Small intestine (tissue), 7 donors: ENCODE results near the gene GLRX. TPM values are rescaled to one million over a fixed set of nuclear protein-coding genes. Genes with fewer than 3 reads are reported as not detected.
A peak's percentile ranks its signal among the peaks of the same experiment; 100 is the strongest.

Experiments used
- DNase-seq, 2 donors: peaks; one replicate each; pipeline versions ENCODE4 v3.0.0 to v3.0.0-alpha.2; 2013
- FAIRE-seq: peaks from 2 replicates; lab custom pipeline; 2012; peaks lifted over from hg19 to GRCh38; lab: Jason Lieb, UNC
- H3K27ac ChIP-seq, 3 donors: one replicate each; pipeline ENCODE4 v1.5.1; 2013; ENCODE audit warnings: low read length in 2 of 3, mild to moderate bottlenecking in 2 of 3, control low read depth in 1 of 3, inconsistent platforms in 1 of 3, low read depth in 1 of 3, moderate library complexity in 1 of 3
- H3K27me3 ChIP-seq, 3 donors: one replicate each; pipeline ENCODE4 v1.6.1; 2013; ENCODE audit warnings: low read length in 3 of 3, inconsistent platforms in 1 of 3; ENCODE audit not compliant: control insufficient read depth in 3 of 3, insufficient read depth in 3 of 3
- H3K36me3 ChIP-seq, 3 donors: one replicate each; pipeline ENCODE4 v1.6.1; 2013; ENCODE audit warnings: low read length in 3 of 3, inconsistent platforms in 1 of 3, low read depth in 1 of 3, mild to moderate bottlenecking in 1 of 3, moderate library complexity in 1 of 3; ENCODE audit not compliant: control insufficient read depth in 3 of 3, insufficient read depth in 2 of 3
- H3K4me1 ChIP-seq, 3 donors: one replicate each; pipeline ENCODE4 v1.6.1; 2013; ENCODE audit warnings: low read length in 2 of 3, inconsistent platforms in 1 of 3, low read depth in 1 of 3, mild to moderate bottlenecking in 1 of 3, moderate library complexity in 1 of 3; ENCODE audit not compliant: control insufficient read depth in 3 of 3, insufficient read depth in 2 of 3
- H3K4me3 ChIP-seq, 3 donors: one replicate each; pipeline ENCODE4 v1.5.1; 2013; ENCODE audit warnings: low read length in 3 of 3, control low read depth in 1 of 3, inconsistent platforms in 1 of 3, low read depth in 1 of 3, mild to moderate bottlenecking in 1 of 3, moderate library complexity in 1 of 3
- H3K9me3 ChIP-seq, 2 donors: one replicate each; pipeline ENCODE4 v1.6.1; 2013; ENCODE audit warnings: low read depth in 1 of 2, low read length in 1 of 2; ENCODE audit not compliant: control insufficient read depth in 2 of 2, insufficient read depth in 1 of 2
- WGBS, 3 donors: extraction: QIAGEN DNeasy Blood & Tissue Kit; methylation state at CpG; one replicate each; pipeline ENCODE4 v1.1.7; 2013; 5-methylcytosine and 5-hydroxymethylcytosine counted together
- polyA plus RNA-seq, 4 donors: library from polyadenylated mRNA; stranded (reverse) in 3 of 4; unstranded in 1 of 4; fragments of 200-250 nt in 3 of 4; fragments of 120-200 nt in 1 of 4; gene quantifications; one replicate each; pipeline versions ENCODE4 v1.2.1 to v1.2.3, GENCODE V29; 2013
- donor health status: healthy with polysubstance abuse.
- donor health status: control.
- donor health status: control.
- donor health status: Bipolar disorder and iron deficiency.
- donor health status: healthy.

GLRX gene
- polyA plus RNA-seq, 4 donors: 105 to 968 (median 443) TPM

- 68 to 75% (median 72%) methylated on average over 7 of the region's 7 CpGs for WGBS, 3 donors
- Histone ChIP-seq H3K9me3 (peaks cover 0 to 11% of the 10 kb centered on the region in 2 donors), H3K27ac (peak overlapping the region; percentile 8 to 72 (median 59)), H3K36me3 (peaks cover 0 to 16% (median 2%) of the 10 kb centered on the region in 3 donors), H3K4me1 (peaks cover 20 to 63% (median 25%) of the 10 kb centered on the region in 3 donors), H3K27me3 (no peaks in the 10 kb centered on the region), H3K4me3 (no peak overlapping the region)
- no peak for FAIRE-seq
- DNase-seq: peak in 1 of 2 donors; percentile 72
Observed at GRCh38 chr5:95808013-95808685, 14.4 kb downstream of the GLRX start.

- peaks cover 0 to 9% (median 2%) of the 10 kb centered on the region in 3 donors for H3K36me3 ChIP-seq
- 82 to 89% (median 85%) methylated on average over 7 of the region's 7 CpGs for WGBS, 3 donors
- H3K27me3 ChIP-seq: no peaks in the 10 kb centered on the region
- no peak for DNase-seq
- H3K27ac ChIP-seq: no peak overlapping the region
- no peak for FAIRE-seq
- peaks cover 22 to 69% (median 26%) of the 10 kb centered on the region in 3 donors for H3K4me1 ChIP-seq
- peaks cover 0 to 11% of the 10 kb centered on the region in 2 donors for H3K9me3 ChIP-seq
- no peak overlapping the region for H3K4me3 ChIP-seq
Observed at GRCh38 chr5:95806687-95807086, 15.8 kb downstream of the GLRX start.

GRCh38 chr5:95804736-95805539, 17.6 kb downstream of the GLRX start:
- H3K9me3 ChIP-seq: peaks cover 0 to 11% of the 10 kb centered on the region in 2 donors
- peaks cover 18 to 67% (median 22%) of the 10 kb centered on the region in 3 donors for H3K4me1 ChIP-seq
- DNase-seq (peak; percentile 85 to 95), FAIRE-seq (no peak)
- H3K27ac ChIP-seq: peak overlapping the region in 2 of 3 donors; percentile 72 to 93
- peaks cover 0 to 8% (median 0%) of the 10 kb centered on the region in 3 donors for H3K36me3 ChIP-seq
- H3K27me3 ChIP-seq: no peaks in the 10 kb centered on the region
- 42 to 70% (median 56%) methylated on average over 6 of the region's 6 CpGs for WGBS, 3 donors
- H3K4me3 ChIP-seq: no peak overlapping the region

GRCh38 chr5:95803271-95804148, 19.0 kb downstream of the GLRX start:
- DNase-seq (peak; percentile 91 to 97), FAIRE-seq (no peak)
- peaks cover 0 to 5% (median 0%) of the 10 kb centered on the region in 3 donors for H3K36me3 ChIP-seq
- peaks cover 0 to 11% of the 10 kb centered on the region in 2 donors for H3K9me3 ChIP-seq
- WGBS, 3 donors: 33 to 60% (median 51%) methylated on average over 6 of the region's 6 CpGs
- no peaks in the 10 kb centered on the region for H3K27me3 ChIP-seq
- H3K27ac ChIP-seq: peak overlapping the region; percentile 84 to 97 (median 93)
- no peak overlapping the region for H3K4me3 ChIP-seq
- H3K4me1 ChIP-seq: peaks cover 10 to 63% (median 14%) of the 10 kb centered on the region in 3 donors

GRCh38 chr5:95801961-95802360, 20.6 kb downstream of the GLRX start:
- FAIRE-seq: no peak
- WGBS, 3 donors: 63 to 83% (median 65%) methylated on average over 3 of the region's 3 CpGs
- H3K27ac ChIP-seq: peak overlapping the region in 2 of 3 donors; percentile 93 to 97

GRCh38 chr5:95801532-95801931, 21.0 kb downstream of the GLRX start:
- Histone ChIP-seq H3K27ac (peak overlapping the region in 2 of 3 donors; percentile 75 to 93), H3K27me3 (no peaks in the 10 kb centered on the region), H3K4me1 (peaks cover 2 to 55% (median 9%) of the 10 kb centered on the region in 3 donors), H3K9me3 (peaks cover 0 to 11% of the 10 kb centered on the region in 2 donors), H3K36me3 (peaks cover 0 to 2% (median 1%) of the 10 kb centered on the region in 3 donors), H3K4me3 (no peak overlapping the region)
- DNase-seq (peak in 1 of 2 donors; percentile 36), FAIRE-seq (no peak)
- 21 to 45% (median 21%) methylated on average over 2 of the region's 2 CpGs for WGBS, 3 donors

More at GRCh38 chr5:95801961-95802360, 20.6 kb downstream of the GLRX start:
- Histone ChIP-seq H3K36me3 (no peaks in the 10 kb centered on the region), H3K27me3 (no peaks in the 10 kb centered on the region), H3K4me3 (no peak overlapping the region), H3K9me3 (peaks cover 0 to 11% of the 10 kb centered on the region in 2 donors), H3K4me1 (peaks cover 2 to 55% (median 9%) of the 10 kb centered on the region in 3 donors)
- DNase-seq: peak in 1 of 2 donors; percentile 41

- no peak for DNase-seq
- Histone ChIP-seq H3K4me3 (no peak overlapping the region), H3K27me3 (no peaks in the 10 kb centered on the region), H3K27ac (peak overlapping the region in 1 of 3 donors; percentile 93), H3K9me3 (peaks cover 0 to 8% of the 10 kb centered on the region in 2 donors), H3K4me1 (peaks cover 2 to 55% (median 9%) of the 10 kb centered on the region in 3 donors), H3K36me3 (peaks cover 0 to 2% (median 2%) of the 10 kb centered on the region in 3 donors)
- 92 to 97% (median 94%) methylated on average over 3 of the region's 3 CpGs for WGBS, 3 donors
- FAIRE-seq: no peak
Observed at GRCh38 chr5:95800553-95800952, 22.0 kb downstream of the GLRX start.
